Measurements from ENCODE around the gene NDUFB7.

Gene NDUFB7

DNA sequence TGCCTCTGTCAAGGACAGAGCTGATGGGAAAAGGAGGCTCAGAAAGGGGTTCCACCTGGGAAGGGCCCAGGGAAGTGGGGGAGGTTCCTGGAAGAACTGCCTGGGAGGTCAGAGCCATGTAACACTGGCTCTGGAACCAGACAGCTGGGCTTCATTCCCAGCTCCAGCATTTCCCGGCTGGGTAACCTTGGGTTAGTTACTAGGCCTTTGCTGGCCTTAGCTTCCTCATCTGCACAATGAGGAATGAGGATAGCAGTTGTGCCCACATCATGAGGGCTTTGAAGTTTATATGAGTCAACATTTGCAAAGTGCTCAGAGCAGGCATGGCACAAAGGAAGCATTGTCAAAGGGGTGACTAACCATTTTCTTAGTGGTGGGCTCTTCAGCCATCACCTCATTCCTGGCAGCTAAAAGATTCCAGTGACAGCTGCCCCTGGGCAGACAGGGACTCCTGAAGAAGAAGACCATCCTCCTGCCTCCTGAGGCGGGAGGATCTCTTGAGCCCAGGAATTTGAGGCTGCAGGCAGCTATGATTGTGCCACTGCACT, 51.9 kb downstream of the NDUFB7 start:
- DNase-seq, result peak; percentile 78

DNA sequence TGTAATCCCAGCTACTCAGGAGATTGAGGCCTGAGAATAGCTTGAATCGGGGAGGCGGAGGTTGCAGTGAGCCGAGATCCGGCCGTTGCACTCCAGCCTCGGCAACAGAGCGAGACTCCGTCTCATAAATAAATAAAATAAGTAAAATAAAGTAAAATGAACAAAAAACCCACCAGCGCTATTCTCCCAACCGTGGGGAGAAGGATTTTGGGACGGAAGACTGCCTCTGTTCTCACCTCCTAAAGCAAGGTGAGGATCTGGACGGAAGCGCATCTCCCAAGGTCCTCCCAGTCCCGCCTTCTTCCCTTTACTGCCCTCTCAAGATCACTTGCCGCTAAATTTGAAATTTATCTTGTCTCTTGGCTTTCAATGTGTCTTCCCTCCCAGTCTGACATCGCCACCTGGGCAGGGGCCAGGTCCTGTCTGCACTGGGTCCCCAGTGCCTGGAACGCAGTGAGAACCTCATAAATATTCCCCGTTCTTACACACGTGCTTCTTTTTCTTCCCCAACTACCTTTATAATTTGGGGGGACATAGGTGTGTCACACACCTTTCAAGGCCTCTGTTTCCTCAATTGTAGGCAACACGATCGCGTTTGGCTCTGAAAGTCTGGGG, 52.5 kb downstream of the NDUFB7 start:
- DNase-seq, result no peak

DNA sequence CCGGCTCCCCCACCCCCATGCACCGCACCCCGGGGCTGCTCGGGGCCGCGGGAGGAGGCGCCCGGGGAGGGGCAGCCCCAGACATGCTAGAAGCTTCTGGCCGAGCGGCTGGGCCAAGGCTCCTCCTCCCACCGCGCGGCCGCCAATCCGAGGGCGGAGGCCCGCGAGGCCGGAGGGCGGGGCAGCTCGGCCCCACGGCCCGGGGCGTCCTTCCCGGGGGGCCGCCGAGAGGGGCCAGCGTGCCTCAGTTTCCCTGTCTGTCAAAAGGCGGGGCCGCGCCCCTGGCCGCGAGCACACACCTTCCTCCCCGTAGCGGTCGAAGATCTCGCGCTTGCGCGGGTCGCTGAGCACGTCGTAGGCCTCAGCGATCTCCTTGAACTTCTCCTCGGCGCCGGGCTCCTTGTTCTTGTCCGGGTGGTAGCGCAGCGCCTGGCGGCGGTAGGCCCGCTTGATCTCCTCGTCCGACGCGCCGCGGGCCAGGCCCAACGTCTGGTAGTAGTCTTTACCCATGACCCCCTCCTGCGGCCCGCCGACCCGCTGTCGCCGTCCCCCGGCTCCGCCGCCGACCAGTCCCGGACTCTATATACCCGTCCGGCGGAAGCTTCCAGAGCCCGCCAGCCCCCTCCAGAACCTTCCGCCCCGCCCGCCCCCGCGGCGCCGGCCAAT, 53.9 kb downstream of the NDUFB7 start, which contains the start of gene DNAJB1:
DNAJB1 (minus strand) TSS at position 558 of the 666 bp plus-strand sequence; CDS start at position 510, 48 bp downstream.
- peak; percentile 76 for DNase-seq

DNA sequence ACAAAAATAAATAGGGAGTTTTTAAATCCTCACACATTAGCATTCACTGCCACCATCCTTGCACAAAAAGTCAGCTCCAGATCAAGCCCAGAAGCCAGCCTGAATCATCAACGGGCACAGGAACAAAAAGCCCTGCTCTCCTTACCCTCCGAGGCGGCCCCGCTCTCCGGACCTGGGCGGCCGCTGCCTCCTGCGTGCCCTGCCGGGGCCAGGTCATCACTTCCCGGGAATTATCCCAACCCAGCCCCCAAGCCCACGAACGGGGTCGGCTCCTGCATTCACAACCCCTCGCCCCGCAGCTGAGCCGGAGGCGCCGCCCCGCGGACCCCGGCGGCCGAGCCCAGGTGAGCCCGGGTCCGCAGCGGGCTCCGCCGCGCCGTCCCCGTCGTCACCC, 54.4 kb downstream of the NDUFB7 start:
- DNase-seq, result no peak

DNA sequence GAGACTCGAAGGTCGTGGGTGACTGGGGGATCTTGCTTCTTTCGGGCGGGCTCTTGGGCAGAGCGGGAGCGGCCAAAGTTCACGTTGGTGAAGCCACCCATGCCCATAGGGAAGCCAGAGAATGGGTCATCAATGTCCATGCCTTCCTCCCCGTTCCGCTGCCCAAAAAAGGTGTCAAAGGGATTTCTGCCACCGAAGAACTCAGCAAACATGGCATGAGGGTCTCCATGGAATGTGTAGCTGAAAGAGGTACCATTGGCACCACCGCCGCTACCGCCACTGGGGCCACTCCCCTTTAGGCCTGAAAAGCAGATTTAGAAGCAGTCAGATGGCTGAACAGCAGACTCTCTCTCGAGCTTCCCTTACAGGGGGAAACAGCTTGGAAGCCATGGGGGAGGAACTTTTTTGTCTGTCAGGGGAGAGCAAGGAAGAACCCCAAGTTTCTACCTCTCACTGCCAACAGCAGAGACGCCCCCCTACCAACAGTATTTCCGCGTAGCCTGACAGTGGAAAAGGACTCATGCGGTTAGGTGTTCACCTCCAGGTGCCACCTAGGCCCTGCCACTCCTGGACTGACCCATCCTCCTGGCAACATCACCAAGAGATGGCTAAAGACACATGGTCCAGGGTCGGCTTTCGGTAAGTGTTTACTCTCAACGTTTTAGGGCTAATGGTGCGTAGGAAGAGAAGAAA, 55.0 kb downstream of the NDUFB7 start:
- peak; percentile 25 for DNase-seq

Data from EL (cell line).